SK-MEL-5 (cell line): ENCODE data around the gene NOL12. TPM values are rescaled to one million over a fixed set of nuclear protein-coding genes. Genes with fewer than 3 reads are reported as not detected.
"Not testable (repeated sequence)": the region's sequence is repeated elsewhere in the genome, so short reads cannot be mapped to it uniquely, and the experiment has no call there.

Source experiments
- DNase-seq: peaks from one replicate; pipeline ENCODE4 v3.0.0-alpha.2; 2016; ENCODE audit warnings: low read depth, low spot score
- in situ Hi-C: cut with HindIII; loops from 2 replicates; pipeline ENCODE4 v1.10.0; 2016; ENCODE audit warnings: low sequenced_read_pairs, high pct_unique_total_duplicates, low pct_unique_long_range_greater_than_20kb
- total RNA-seq: library from RNA; depleted of rRNA; stranded (reverse); fragments of >200 nt; shearing (Covaris generic); gene quantifications from 2 replicates; pipeline ENCODE4 v1.2.3, GENCODE V29; 2014

NOL12 gene
- total RNA-seq, 1 experiment from 2014 or later = 50.7 TPM

GRCh38 chr22:37674951-37675929 is 10.9 kb upstream of the NOL12 start, which contains the start of gene LGALS1:
LGALS1 (plus strand) TSS chr22:37675636; CDS start chr22:37675703, 67 bp downstream.
- in situ Hi-C loops = no loop called here
- peak; percentile 95 for DNase-seq

GRCh38 chr22:37675930-37676735 is 10.0 kb upstream of the NOL12 start:
- in situ Hi-C loops = no loop called here
- DNase-seq = no peak

DNA sequence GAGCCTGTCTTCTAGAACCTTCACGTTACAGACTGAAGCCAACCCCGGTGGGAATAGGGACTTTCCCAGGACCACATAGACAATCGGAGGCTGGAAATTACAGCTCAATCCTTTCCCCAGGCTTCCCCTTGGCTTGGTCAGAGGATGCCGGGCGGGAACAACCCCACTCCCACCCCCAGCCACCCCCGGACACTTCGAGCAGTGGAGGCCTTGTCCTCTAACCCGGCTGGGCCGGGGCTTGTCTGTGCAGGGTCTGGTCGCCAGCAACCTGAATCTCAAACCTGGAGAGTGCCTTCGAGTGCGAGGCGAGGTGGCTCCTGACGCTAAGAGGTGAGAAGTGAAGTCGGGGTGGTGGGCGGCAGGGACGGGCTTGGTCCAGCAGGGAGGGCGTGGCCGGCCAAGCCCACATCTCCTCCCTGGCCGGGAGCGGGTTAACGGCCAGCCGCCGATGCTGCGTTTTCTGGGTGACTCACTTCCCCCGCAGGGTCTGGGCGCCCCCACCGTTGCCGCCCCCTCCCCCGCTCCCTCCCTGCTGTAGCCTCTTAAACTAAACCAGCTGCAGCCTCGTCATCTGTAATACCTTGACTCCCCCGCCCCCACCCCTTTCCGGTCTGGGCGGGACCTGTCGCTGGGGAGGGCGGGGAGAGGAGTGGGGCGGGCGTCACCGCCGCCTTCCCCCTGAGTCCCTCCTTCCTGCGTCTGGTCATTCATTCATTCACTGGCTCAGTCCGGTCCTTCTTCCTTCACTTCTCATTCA is 9.2 kb upstream of the NOL12 start:
- DNase-seq = peak; percentile 84

DNA sequence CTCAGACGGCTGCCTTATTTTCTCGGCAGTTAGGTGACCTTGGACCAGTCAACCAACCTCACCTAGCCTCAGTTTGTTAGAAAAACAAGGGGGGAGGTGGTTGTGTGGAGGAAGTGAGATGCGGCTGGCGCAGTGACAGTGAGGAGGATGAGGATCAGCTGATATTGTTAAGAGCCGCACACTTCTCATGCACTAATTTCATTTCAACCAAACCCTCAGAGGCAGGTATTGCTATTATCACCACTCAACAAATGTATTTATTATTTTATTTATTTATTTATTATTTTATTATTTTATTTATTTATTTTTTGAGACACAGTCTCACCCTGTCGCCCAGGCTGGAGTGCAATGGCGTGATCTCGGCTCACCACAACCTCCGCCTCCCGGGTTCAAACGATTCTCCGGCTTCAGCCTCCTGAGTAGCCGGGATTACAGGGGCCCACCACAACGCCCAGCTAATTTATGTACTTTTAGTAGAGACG is 8.6 kb upstream of the NOL12 start:
- in situ Hi-C loops = no loop called here
- DNase-seq = no peak

More for the DNA sequence above, 9.2 kb upstream of the NOL12 start:
- in situ Hi-C loops = no loop called here

DNA sequence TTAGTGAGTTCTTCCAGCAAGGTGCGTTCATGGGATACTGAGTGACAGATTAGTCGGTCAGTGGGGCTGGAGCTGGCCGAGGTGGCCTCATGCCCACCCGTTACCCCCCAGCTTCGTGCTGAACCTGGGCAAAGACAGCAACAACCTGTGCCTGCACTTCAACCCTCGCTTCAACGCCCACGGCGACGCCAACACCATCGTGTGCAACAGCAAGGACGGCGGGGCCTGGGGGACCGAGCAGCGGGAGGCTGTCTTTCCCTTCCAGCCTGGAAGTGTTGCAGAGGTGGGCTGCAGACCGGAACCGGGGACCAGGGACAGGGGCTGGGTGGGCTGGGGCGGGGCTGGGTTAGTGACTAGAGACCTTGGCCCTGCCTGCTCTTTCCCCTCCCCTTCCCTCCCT is 7.8 kb upstream of the NOL12 start:
- no peak for DNase-seq
- in situ Hi-C loops = no loop called here

- DNase-seq = no peak
- in situ Hi-C loops = no loop called here
Measured at GRCh38 chr22:37679670-37680069, 6.5 kb upstream of the NOL12 start.

GRCh38 chr22:37680191-37680851 is 5.8 kb upstream of the NOL12 start:
- in situ Hi-C loops = no loop called here
- DNase-seq = no peak

DNA sequence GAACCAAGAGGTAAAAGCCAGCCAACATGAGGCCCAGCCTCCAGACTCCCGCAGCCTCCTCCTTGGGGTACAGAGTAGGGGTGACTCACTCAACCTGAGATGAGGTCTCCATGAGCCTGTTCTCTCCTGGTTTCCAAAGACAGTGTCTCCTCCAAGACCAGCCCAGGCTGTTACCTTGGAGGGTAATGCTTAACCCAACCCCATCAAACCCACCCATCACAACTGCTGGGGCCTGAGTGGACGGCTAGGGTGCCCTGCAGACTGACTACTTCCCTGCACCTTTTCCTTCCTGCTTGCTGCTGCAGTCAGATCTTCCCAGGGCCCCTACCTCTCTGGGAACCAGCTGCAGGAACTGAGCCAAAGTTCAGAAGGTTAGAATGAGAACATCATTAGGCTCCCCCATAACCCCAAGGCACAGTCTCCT is 5.1 kb upstream of the NOL12 start:
- no peak for DNase-seq
- in situ Hi-C loops = no loop called here

GRCh38 chr22:37681556-37682049 is 4.5 kb upstream of the NOL12 start:
- in situ Hi-C loops = no loop called here
- peak; percentile 88 for DNase-seq

DNA sequence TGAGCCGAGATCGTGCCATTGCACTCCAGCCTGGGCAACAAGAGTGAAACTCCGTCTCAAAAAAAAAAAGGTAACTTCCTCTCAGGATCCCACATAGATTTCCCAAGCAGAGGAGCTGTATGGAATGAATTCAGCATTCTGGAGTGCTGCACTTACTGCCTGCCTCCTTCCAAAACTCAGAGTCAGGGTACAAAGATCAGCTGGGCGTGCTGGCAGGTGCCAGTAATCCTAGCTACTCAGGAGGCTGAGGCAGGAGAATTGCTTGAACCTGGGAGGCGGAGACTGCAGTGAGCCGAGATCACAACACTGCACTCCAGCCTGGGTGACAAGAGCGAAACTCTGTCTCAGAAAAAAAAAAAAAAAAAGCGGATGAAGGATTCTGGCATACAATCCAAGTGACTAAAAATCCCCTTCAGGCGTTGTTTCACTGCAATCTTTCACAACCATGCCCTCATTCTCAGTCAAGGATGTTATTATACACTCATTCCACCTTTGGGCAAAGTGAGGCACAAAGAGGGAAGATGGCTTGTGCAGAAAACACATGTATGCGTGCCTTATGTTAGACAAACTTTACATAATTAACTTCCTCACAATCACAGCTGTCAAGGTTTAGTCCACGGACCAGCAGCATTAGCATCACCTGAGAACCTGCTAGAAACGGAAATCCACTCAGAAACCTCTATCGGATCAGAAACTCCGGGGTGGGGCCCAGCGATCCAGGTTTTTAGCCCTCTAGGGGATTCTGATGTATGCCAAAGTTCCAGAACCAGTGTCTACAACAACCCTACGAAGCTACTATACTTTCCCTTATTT is 1.1 kb upstream of the NOL12 start:
- in situ Hi-C loops = no loop called here
- DNase-seq = peak; percentile 63

- DNase-seq = no peak
- in situ Hi-C loops = no loop called here
Measured at GRCh38 chr22:37690407-37690806, 4.3 kb downstream of the NOL12 start.

DNA sequence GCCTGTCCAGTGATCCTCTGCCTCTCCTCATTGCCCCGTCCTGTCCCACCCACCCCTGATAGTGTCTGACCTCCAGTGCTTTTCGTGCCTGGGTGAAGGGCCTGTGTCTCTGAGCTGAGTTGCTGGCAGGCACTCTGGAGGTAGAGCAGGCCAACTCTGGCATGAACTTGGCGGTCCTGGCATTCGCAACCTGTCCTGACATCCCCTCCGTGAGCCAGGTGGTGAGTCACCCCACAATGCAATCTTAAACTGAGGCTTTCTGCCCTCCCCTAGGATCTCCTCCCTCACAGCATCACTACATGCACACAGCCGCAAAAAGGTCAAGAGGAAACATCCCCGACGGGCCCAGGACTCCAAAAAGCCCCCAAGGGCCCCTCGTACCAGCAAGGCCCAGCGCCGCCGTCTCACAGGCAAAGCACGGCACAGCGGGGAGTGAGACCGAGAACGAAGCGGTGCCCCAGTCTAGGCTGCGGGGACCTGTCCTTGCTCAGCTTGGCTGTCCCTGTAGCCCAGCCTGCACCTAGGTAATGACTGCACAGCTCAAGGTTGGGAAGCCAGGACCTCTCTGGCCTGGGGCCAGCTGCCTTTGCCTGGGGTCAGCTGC is 4.9 kb downstream of the NOL12 start:
- DNase-seq = no peak
- in situ Hi-C loops = no loop called here

GRCh38 chr22:37692627-37693285 is 6.6 kb downstream of the NOL12 start:
- in situ Hi-C loops = no loop called here
- no peak for DNase-seq

GRCh38 chr22:37694131-37694530 is 8.0 kb downstream of the NOL12 start:
- DNase-seq, in situ Hi-C loops: not testable (repeated sequence)

- in situ Hi-C loops = not testable (repeated sequence)
Measured at GRCh38 chr22:37696260-37696656, 10.1 kb downstream of the NOL12 start.

More at GRCh38 chr22:37696260-37696656, 10.1 kb downstream of the NOL12 start:
- not testable (repeated sequence) for DNase-seq
